VCaP (cell line): Measurements from ENCODE around the gene CLEC20A.

Experiments used
- H3K27ac ChIP-seq: fragments of 450-650 bp; 2 replicates; pipeline ENCODE4 v1.5.1; 2017
- CTCF ChIP-seq: fragments of 450-650 bp; conservative IDR thresholded peaks from 2 replicates; pipeline ENCODE4 v1.5.1; 2017; ENCODE audit warnings: mild to moderate bottlenecking, moderate library complexity

Gene CLEC20A

GRCh38 chr1:178497903-178498478, 1.2 kb upstream of the CLEC20A start:
- no peak overlapping the region for H3K27ac ChIP-seq
- TF ChIP-seq CTCF = no peak

- no peak for TF ChIP-seq CTCF
- H3K27ac ChIP-seq = no peak overlapping the region
Observed at GRCh38 chr1:178495741-178496409, 889 bp downstream of the CLEC20A start.

- no peak overlapping the region for H3K27ac ChIP-seq
- no peak for TF ChIP-seq CTCF
Observed at GRCh38 chr1:178495158-178495557, 1.6 kb downstream of the CLEC20A start.

- TF ChIP-seq CTCF = no peak
- no peak overlapping the region for H3K27ac ChIP-seq
Observed at GRCh38 chr1:178494569-178494971, 2.2 kb downstream of the CLEC20A start.

GRCh38 chr1:178493301-178493741, 3.4 kb downstream of the CLEC20A start:
- TF ChIP-seq CTCF = no peak
- H3K27ac ChIP-seq = no peak overlapping the region

- no peak overlapping the region for H3K27ac ChIP-seq
- no peak for TF ChIP-seq CTCF
Observed at GRCh38 chr1:178492341-178492740, 4.4 kb downstream of the CLEC20A start.

- TF ChIP-seq CTCF = no peak
- H3K27ac ChIP-seq = no peak overlapping the region
Observed at GRCh38 chr1:178491721-178492120, 5.0 kb downstream of the CLEC20A start.
